ENCODE data around the gene ERGIC1. TPM values are rescaled to one million over a fixed set of nuclear protein-coding genes. Genes with fewer than 3 reads are reported as not detected.
A peak's percentile ranks its signal among the peaks of the same experiment; 100 is the strongest.
"Not testable (repeated sequence)": the region's sequence is repeated elsewhere in the genome, so short reads cannot be mapped to it uniquely, and the experiment has no call there.

ERGIC1 gene, protein sequence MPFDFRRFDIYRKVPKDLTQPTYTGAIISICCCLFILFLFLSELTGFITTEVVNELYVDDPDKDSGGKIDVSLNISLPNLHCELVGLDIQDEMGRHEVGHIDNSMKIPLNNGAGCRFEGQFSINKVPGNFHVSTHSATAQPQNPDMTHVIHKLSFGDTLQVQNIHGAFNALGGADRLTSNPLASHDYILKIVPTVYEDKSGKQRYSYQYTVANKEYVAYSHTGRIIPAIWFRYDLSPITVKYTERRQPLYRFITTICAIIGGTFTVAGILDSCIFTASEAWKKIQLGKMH
- total RNA-seq (10 to 100 TPM; 89.8 to 100.0 TPM), polyA plus RNA-seq (ENCODE audit: insufficient read depth, low read depth, low replicate concordance) (94.1 TPM)
- long read RNA-seq, donor 1, transcript ERGIC1-202 (10 exons, 2,881 nt), result major isoform, 61 of 91 reads
- long read RNA-seq, donor 1, partial matches to known transcripts, result 26 of 91 reads
- long read RNA-seq, donor 1, other reads (novel, unspliced or antisense), result 0 of 91 reads
- long read RNA-seq, donor 2, transcript ERGIC1-202 (10 exons, 2,881 nt), result major isoform, 24 of 215 reads
- long read RNA-seq, donor 2, partial matches to known transcripts, result 188 of 215 reads
- long read RNA-seq, donor 2, other reads (novel, unspliced or antisense), result 0 of 215 reads

DNA sequence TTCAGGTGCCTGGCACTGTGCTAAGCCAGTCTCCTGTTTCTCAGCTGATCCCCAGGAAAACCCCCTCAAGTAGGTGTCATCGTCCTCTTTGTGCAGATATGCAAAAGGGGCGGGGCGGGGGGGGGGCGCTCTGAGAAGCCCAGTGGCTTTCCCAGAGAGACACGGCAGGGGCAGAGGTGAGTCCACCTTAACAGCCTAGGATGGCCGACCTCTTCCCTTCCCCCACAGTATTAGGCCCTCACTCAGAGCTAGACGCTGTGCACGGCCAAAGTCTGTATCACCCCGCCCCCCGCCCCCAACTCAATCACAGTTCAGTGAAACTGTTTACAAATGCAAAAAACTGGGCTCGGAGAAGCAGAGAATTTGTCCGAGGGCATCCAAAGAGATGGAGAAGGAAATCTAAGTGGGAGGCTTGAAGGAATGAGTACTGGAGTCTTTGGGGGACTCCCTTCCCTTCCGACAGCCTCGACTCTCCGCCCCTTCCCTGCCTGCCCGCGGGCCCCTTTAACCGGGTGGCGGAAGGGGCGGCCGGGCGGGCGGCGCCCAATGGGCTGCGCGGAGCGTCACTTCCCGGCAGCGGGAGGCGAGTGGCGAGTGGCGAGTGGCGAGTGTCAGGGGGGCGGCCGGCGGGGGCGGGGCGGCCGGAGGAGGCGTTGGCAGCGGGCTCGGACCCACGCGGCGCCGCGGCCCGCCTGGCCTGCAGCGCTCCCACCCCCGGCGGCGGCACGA lies at the start of gene ERGIC1:
Gene ERGIC1 (plus strand): TSS at position 566 of the 729 bp plus-strand sequence. CDS start 163 bp downstream, at position 729.
- H3K4me1 ChIP-seq, result peaks cover 46% of the 10 kb centered on the region

GRCh38 chr5:172785429-172786088 lies 48.5 kb upstream of the ERGIC1 start:
- H3K36me3 ChIP-seq (ENCODE audit: low read depth, missing control alignments), result no peaks in the 10 kb centered on the region
- WGBS, 2 donors, result 86 to 89% methylated on average over 7 of the region's 7 CpGs
- no peak overlapping the region for H3K27ac ChIP-seq
- no peaks in the 10 kb centered on the region for H3K9me3 ChIP-seq
- no peaks in the 10 kb centered on the region for H3K27me3 ChIP-seq
- no peak for DNase-seq
- H3K4me1 ChIP-seq, result peaks cover 20% of the 10 kb centered on the region
- intact Hi-C loops (cut with DNase I; ENCODE audit: low total_unique reads), result no loop called here
- no peak overlapping the region for H3K4me3 ChIP-seq
- no peak for TF ChIP-seq POLR2A (IDR thresholded peaks at IDR 0.05)
- TF ChIP-seq CTCF (IDR thresholded peaks at IDR 0.05), result no peak

More for the DNA sequence above, at the start of gene ERGIC1:
- Histone ChIP-seq H3K4me3 (peak within 1 kb of the TSS; percentile 80 to 84), H3K36me3 (ENCODE audit: low read depth, missing control alignments) (no peaks in the 10 kb centered on the region), H3K27me3 (no peaks in the 10 kb centered on the region), H3K9me3 (no peaks in the 10 kb centered on the region), H3K27ac (peak within 1 kb of the TSS; percentile 81 to 84)
- TF ChIP-seq POLR2A (IDR thresholded peaks at IDR 0.05) (peak; percentile 30), CTCF (IDR thresholded peaks at IDR 0.05) (no peak)
- intact Hi-C loops (cut with DNase I; ENCODE audit: low total_unique reads), result no loop called here
- DNase-seq, result peak; percentile 87
- 0 to 3% methylated on average over 5 to 53 of the region's 53 CpGs for WGBS, 2 donors

DNA sequence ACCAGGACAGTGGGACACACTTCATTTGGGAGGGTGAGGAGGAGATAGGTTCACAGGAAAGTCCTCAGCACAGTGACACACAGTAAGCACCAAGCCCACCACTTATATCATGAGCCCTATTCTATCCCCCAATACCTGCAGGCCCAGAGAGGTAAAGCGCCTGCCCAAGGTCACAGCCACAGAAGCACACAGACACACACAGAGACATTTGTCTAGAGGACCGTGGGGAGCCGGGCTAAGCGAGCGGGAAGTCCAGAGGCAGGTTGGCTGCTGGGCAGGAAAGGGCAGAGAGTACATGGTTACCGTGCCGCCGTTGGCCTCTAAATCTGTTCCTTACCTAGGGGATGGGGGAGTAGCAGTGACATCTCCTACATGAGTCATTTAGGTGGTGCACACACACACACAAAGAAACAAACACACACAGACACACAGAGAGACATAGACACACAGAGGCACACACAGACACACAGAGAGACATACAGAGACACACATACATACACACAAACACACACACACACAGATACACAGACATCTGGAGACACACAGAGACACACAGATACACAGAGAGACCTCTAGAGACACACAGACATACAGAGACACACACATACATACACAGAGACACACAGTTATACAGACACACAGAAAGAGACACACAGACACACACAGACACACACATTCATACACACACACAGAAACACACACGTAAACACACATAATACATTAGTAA lies 47.2 kb upstream of the ERGIC1 start:
- intact Hi-C loops (cut with DNase I; ENCODE audit: low total_unique reads), result no loop called here
- no peak for DNase-seq
- Histone ChIP-seq H3K36me3 (ENCODE audit: low read depth, missing control alignments) (no peaks in the 10 kb centered on the region), H3K4me1 (peaks cover 20% of the 10 kb centered on the region), H3K27ac (no peak overlapping the region), H3K4me3 (no peak overlapping the region), H3K27me3 (no peaks in the 10 kb centered on the region), H3K9me3 (no peaks in the 10 kb centered on the region)
- WGBS, 2 donors, result 77 to 87% methylated on average over 9 of the region's 9 CpGs
- TF ChIP-seq POLR2A (IDR thresholded peaks at IDR 0.05) (no peak), CTCF (IDR thresholded peaks at IDR 0.05) (no peak)

DNA sequence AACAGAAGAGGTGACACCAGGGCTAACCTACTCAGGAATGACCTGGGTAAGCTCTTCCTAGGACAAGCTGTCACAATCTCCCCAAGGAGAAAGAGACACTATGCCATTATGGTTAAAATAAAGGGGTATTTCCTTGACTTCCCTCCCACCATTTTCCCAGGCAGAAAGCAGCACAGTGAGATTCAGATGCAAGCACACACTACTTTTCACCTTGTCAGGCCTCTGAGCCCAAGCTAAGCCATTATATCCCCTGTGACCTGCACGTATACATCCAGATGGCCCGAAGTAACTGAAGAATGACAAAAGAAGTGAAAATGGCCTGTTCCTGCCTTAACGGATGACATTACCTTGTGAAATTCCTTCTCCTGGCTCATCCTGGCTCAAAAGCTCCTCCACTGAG lies 46.5 kb upstream of the ERGIC1 start:
- peaks cover 20% of the 10 kb centered on the region for H3K4me1 ChIP-seq
- H3K4me3 ChIP-seq; H3K27me3 ChIP-seq; H3K36me3 ChIP-seq (ENCODE audit: low read depth, missing control alignments); H3K27ac ChIP-seq; DNase-seq; H3K9me3 ChIP-seq; intact Hi-C loops (cut with DNase I; ENCODE audit: low total_unique reads): not testable (repeated sequence)
- 93 to 95% methylated on average over 3 of the region's 3 CpGs for WGBS, 2 donors

Data from testis (tissue), 5 donors.